Vagina (tissue), 2 donors: ENCODE results near the gene RSAD2.

Experiments used
- CTCF ChIP-seq, 3 experiments: fragments of 450-650 bp in 2 of 3; fragments of 200-600 bp in 1 of 3; sonication (generic) in 1 of 3; IDR thresholded peaks; one replicate each; pipeline ENCODE4 v1.5.1; 2017 to 2019; ENCODE audit warnings: antibody characterized with exemption in 3 of 3, mild to moderate bottlenecking in 2 of 3, moderate library complexity in 2 of 3
- POLR2A ChIP-seq, 2 donors: fragments of 450-650 bp; IDR thresholded peaks; one replicate each; pipeline ENCODE4 v1.6.1; 2017; ENCODE audit warnings: antibody characterized with exemption in 2 of 2, mild to moderate bottlenecking in 2 of 2, moderate library complexity in 2 of 2
- POLR2AphosphoS5 ChIP-seq, 2 donors: sonication (generic); formaldehyde crosslinking; IDR thresholded peaks; one replicate each; pipeline ENCODE4 v1.9.0; 2017; ENCODE audit warnings: antibody characterized with exemption in 2 of 2, mild to moderate bottlenecking in 2 of 2, low read depth in 1 of 2; ENCODE audit not compliant: insufficient read depth in 1 of 2

DNA sequence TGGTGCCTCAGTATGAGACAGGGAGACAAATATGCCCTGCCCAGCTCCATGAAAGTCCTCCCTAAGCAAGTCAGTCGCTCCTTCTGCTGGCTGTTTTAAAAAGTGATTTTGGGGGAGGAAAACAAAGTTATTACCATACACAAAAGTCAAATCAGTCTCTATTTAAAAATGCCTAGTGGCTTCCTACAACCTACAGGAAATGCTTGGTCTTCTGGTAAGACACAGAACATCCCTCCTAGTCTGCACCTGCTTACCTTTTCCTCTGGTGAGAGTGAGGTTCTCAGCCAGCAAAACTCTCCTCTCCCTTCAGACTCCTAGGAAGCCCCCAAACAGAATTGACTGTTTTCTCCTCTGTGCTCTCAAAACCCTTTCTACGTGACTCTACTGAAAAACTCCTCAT, 25.4 kb upstream of the RSAD2 start:
- TF ChIP-seq POLR2A (IDR thresholded peaks at IDR 0.05) (no peak), CTCF (IDR thresholded peaks at IDR 0.05) (no peak), POLR2AphosphoS5 (IDR thresholded peaks at IDR 0.05; ENCODE audit: insufficient read depth in 1 of 2, low read depth in 1 of 2) (no peak)
